Right cardiac atrium (tissue), 5 donors: Measurements from ENCODE around the gene C22orf15. TPM values are rescaled to one million over a fixed set of nuclear protein-coding genes. Genes with fewer than 3 reads are reported as not detected.

Experiments
- ATAC-seq, 2 donors: fragments of 200-7000 bp; cut with Tn5 transposase; one replicate each; pipeline versions ENCODE4 v1.8.0 to v1.9.1; 2020; ENCODE audit warnings: moderate library complexity in 2 of 2, mild to moderate bottlenecking in 1 of 2
- DNase-seq, 3 donors: peaks; one replicate each; pipeline ENCODE4 v3.0.0-alpha.2; 2020
- H3K27ac ChIP-seq: one replicate; pipeline ENCODE4 v1.5.1; 2013; ENCODE audit warnings: mild to moderate bottlenecking, low read length, control low read depth, moderate library complexity
- H3K27me3 ChIP-seq: one replicate; pipeline ENCODE4 v1.6.1; 2013; ENCODE audit not compliant: control insufficient read depth, insufficient read depth
- H3K4me1 ChIP-seq: one replicate; pipeline ENCODE4 v1.6.1; 2013; ENCODE audit warnings: low read length; ENCODE audit not compliant: control insufficient read depth, insufficient read depth
- H3K4me3 ChIP-seq: one replicate; pipeline ENCODE4 v1.5.1; 2013; ENCODE audit warnings: low read length, control low read depth
- H3K9me3 ChIP-seq: one replicate; pipeline ENCODE4 v1.6.1; 2013; ENCODE audit warnings: low read length; ENCODE audit not compliant: control insufficient read depth
- WGBS: extraction: QIAGEN DNeasy Blood & Tissue Kit; methylation state at CpG from one replicate; pipeline ENCODE4 v1.1.7; 2013; 5-methylcytosine and 5-hydroxymethylcytosine counted together
- intact Hi-C, 4 donors: fragments of 100-400 bp; cut with DNase I; formaldehyde crosslinking; loops; one replicate each; pipeline versions ENCODE4 v1.11.0 to v1.14.0; 2022 to 2023
- polyA plus RNA-seq: library from polyadenylated mRNA; stranded (reverse); fragments of 200-250 nt; gene quantifications from one replicate; pipeline ENCODE4 v1.2.3, GENCODE V29; 2013
- total RNA-seq, 4 donors: library from RNA; stranded (reverse); fragmentation: NEBNext Ultra II Directional; extraction: Animal tissue kit (Norgen Biotek cat#: 25700); gene quantifications; one replicate each; pipeline ENCODE4 v1.2.1, GENCODE V29; 2021
- donor health status: healthy with polysubstance abuse.
- donor health status: DM: no; HTN: yes; CAD: no.
- donor health status: DM: no; HTN: no; CAD: no.
- donor health status: DM: no; HTN: yes; CAD: no; lungs with severe emphysema.
- donor health status: DM: yes; HTN: yes; CAD: no.

Gene C22orf15
- total and polyA plus RNA-seq, 5 donors: 0.21 TPM; not detected in 4

DNA sequence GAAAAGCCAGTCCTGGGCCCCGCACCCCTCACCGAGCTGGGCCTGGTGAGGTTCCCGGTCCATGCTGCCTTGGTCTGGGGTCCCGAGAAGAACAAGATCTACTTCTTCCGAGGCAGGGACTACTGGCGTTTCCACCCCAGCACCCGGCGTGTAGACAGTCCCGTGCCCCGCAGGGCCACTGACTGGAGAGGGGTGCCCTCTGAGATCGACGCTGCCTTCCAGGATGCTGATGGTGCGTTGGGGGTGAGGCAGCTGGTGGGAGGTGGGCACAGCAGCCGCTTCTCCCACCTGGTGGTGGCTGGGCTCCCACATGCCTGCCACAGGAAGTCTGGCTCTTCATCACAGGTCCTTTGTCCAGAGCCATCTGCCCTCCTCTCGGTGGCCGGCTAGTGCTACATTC, 19.5 kb downstream of the C22orf15 start:
- intact Hi-C loops: no loop called here
- H3K27me3 ChIP-seq: no peaks in the 10 kb centered on the region
- 92% methylated on average over 16 of the region's 16 CpGs for WGBS
- DNase-seq (peak in 1 of 3 donors; percentile 45), ATAC-seq (no peak)
- H3K9me3 ChIP-seq: no peaks in the 10 kb centered on the region
- no peak overlapping the region for H3K4me3 ChIP-seq
- no peak overlapping the region for H3K27ac ChIP-seq
- H3K4me1 ChIP-seq: peaks cover 4% of the 10 kb centered on the region

DNA sequence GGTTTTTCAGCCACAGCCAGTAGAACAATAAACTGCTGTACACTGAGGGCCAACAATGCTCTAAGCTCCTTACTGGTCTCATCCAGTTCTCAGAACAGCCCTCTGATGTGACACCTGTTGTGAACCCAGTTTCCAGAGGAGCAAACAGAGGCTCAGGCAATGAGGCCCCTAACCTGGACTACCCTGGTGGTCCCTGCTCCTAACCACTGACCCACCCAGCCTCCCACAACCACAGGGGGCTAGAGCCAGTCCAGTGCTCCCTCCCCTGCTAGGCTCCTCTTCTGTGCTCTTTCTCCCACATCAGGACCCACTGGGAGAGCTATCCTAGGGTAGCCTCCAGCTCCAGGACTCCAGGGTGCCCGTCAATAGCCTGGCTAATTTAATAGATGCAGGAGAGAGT, 19.9 kb downstream of the C22orf15 start:
- Histone ChIP-seq H3K4me3 (no peak overlapping the region), H3K4me1 (peaks cover 4% of the 10 kb centered on the region), H3K27ac (no peak overlapping the region), H3K27me3 (no peaks in the 10 kb centered on the region), H3K9me3 (no peaks in the 10 kb centered on the region)
- 91% methylated on average over 1 of the region's 1 CpG for WGBS
- DNase-seq (peak in 1 of 3 donors; percentile 19), ATAC-seq (no peak)
- intact Hi-C loops: no loop called here

DNA sequence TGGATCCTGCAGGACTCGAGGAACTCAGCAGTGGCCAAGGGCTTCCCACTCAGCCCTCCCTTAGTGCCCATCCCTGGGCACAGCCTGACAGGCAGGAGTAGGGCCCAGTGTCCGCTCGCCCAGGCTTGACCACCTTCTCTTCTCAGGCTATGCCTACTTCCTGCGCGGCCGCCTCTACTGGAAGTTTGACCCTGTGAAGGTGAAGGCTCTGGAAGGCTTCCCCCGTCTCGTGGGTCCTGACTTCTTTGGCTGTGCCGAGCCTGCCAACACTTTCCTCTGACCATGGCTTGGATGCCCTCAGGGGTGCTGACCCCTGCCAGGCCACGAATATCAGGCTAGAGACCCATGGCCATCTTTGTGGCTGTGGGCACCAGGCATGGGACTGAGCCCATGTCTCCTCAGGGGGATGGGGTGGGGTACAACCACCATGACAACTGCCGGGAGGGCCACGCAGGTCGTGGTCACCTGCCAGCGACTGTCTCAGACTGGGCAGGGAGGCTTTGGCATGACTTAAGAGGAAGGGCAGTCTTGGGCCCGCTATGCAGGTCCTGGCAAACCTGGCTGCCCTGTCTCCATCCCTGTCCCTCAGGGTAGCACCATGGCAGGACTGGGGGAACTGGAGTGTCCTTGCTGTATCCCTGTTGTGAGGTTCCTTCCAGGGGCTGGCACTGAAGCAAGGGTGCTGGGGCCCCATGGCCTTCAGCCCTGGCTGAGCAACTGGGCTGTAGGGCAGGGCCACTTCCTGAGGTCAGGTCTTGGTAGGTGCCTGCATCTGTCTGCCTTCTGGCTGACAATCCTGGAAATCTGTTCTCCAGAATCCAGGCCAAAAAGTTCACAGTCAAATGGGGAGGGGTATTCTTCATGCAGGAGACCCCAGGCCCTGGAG, 20.7 kb downstream of the C22orf15 start:
- no peaks in the 10 kb centered on the region for H3K27me3 ChIP-seq
- no peaks in the 10 kb centered on the region for H3K9me3 ChIP-seq
- no peak for ATAC-seq
- no peak for DNase-seq
- no peak overlapping the region for H3K4me3 ChIP-seq
- intact Hi-C loops: no loop called here
- 87% methylated on average over 15 of the region's 15 CpGs for WGBS
- H3K4me1 ChIP-seq: peaks cover 4% of the 10 kb centered on the region
- H3K27ac ChIP-seq: no peak overlapping the region

DNA sequence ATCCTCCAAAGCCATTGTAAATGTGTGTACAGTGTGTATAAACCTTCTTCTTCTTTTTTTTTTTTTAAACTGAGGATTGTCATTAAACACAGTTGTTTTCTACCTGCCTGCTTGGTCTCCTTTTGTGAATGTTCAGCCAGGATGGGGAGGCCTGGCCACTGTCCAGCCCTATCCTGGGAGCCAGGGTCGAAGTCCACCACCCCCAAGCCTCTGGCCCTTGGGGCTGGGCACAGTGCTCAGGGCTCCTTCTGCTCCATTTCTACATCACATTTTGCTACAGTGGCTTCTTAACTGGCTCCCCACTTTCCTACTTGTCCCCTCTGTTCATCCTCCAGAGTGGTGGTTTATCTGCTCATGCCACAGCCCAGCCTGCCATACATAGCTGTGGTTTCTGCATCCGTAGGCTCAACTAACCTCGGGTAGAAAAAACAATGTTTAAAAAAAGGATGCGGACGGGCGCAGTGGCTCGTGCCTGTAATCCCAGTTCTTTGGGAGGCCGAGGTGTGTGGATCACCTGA, 21.5 kb downstream of the C22orf15 start:
- H3K4me1 ChIP-seq: peaks cover 4% of the 10 kb centered on the region
- no peaks in the 10 kb centered on the region for H3K9me3 ChIP-seq
- ATAC-seq (no peak), DNase-seq (peak in 1 of 3 donors; percentile 16)
- H3K27me3 ChIP-seq: no peaks in the 10 kb centered on the region
- H3K4me3 ChIP-seq: no peak overlapping the region
- intact Hi-C loops: no loop called here
- no peak overlapping the region for H3K27ac ChIP-seq
- 84% methylated on average over 8 of the region's 8 CpGs for WGBS

DNA sequence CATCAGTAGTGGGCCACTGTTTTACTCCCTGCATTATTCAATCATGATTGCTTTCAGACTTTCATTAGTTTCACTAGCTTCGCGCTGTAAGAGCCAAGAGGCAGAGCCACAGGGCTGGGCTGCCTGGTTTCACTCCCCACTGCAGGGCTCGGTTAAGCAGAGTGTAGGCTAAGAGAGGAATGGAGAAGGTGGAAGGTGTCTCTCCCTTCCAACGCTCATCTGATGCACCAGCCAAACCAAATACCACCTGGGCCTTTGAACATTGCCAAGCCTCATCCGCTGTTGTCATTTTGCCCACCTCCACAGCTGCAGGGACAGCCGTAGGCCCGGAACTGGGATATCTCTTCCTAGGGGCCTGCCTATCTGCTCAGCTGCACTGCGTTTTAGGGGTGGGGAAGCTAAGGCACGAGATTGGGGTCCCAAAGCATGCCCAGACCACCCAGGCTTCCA, 23.5 kb downstream of the C22orf15 start:
- Histone ChIP-seq H3K4me1 (peaks cover 4% of the 10 kb centered on the region), H3K9me3 (no peaks in the 10 kb centered on the region), H3K4me3 (peak overlapping the region; percentile 25), H3K27me3 (no peaks in the 10 kb centered on the region), H3K27ac (peak overlapping the region; percentile 96)
- ATAC-seq (peak; percentile 6 to 8), DNase-seq (no peak)
- intact Hi-C loops: no loop called here
- WGBS: 35% methylated on average over 9 of the region's 9 CpGs

DNA sequence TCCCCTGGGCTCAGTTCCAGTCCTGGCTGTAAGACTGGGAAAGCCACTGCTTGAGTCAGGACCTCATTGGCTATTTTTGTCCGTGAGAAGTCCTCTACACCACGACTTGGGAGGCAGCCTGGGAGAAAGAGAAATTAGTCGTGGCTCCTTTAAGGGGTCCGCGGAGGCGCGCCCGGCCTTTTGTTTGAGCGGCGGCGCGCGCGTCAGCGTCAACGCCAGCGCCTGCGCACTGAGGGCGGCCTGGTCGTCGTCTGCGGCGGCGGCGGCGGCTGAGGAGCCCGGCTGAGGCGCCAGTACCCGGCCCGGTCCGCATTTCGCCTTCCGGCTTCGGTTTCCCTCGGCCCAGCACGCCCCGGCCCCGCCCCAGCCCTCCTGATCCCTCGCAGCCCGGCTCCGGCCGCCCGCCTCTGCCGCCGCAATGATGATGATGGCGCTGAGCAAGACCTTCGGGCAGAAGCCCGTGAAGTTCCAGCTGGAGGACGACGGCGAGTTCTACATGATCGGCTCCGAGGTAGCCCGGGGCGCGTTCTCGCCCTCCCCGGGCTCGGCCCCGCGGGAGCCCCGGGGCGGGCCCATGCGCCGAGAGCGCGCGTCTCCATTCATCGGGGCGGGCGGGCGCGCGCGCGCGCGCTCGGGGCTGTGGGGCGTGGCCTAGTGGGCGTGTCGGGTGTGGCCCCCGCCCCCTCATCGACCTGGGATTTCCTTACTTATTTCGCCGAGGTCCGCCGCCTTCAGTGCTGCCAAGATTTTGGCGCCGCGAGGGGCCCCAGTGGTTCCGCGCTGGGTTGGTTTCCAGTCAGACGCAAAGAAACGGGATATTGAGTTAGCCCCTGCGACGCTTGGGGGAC, 24.2 kb downstream of the C22orf15 start, which contains the start of gene SMARCB1:
TSS of gene SMARCB1 (plus strand) at position 215 of the 848 bp plus-strand sequence. CDS start at position 419, 204 bp downstream.
- under 1% methylated on average over 97 of the region's 97 CpGs for WGBS
- peaks cover 4% of the 10 kb centered on the region for H3K4me1 ChIP-seq
- DNase-seq: peak; percentile 93 to 98 (median 97)
- no peaks in the 10 kb centered on the region for H3K9me3 ChIP-seq
- intact Hi-C loops: no loop called here
- ATAC-seq: peak; percentile 95
- H3K27me3 ChIP-seq: no peaks in the 10 kb centered on the region
- H3K4me3 ChIP-seq: peak within 1 kb of the TSS; percentile 86
- H3K27ac ChIP-seq: peak within 1 kb of the TSS; percentile 99

DNA sequence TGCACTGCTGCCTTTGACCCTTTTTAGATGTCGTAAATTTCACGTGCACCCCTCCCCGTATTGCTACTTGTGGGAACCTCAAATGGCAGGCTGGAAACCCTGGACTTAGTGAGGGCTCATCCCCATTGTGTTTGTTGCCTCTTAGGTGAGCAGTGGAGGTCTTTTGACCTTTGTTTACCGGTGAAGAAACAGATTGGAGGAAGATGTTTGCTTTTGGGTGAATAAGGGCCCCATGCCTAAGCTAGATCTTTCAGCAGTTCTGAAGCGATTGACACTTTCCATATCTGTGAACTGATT, 24.8 kb downstream of the C22orf15 start:
- intact Hi-C loops: no loop called here
- peak overlapping the region; percentile 99 for H3K27ac ChIP-seq
- no peaks in the 10 kb centered on the region for H3K9me3 ChIP-seq
- 1% methylated on average over 5 of the region's 5 CpGs for WGBS
- H3K4me3 ChIP-seq: peak overlapping the region; percentile 86
- peaks cover 4% of the 10 kb centered on the region for H3K4me1 ChIP-seq
- DNase-seq (no peak), ATAC-seq (no peak)
- H3K27me3 ChIP-seq: no peaks in the 10 kb centered on the region

DNA sequence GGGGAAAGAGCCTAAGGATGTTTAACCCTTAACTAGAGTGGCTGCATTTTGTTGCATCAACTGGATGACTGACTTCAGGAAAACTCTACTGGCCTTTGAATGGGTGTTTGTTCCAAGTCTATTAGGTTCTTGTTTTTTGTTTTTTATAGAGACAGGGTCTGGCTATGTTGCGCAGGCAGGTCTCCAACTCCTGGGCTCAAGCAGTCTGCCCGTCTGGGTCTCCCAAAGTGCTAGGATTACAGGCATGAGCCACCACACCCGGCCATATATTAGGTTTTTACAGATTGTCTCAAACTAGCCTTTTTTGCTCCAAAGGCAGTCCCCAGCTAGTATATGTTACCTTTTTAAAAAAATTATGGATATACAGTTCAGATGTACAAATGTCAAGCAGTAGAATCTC, 25.1 kb downstream of the C22orf15 start:
- peak in 1 of 3 donors; percentile 30 for DNase-seq
- peak overlapping the region; percentile 86 for H3K4me3 ChIP-seq
- no peaks in the 10 kb centered on the region for H3K27me3 ChIP-seq
- intact Hi-C loops: no loop called here
- peaks cover 4% of the 10 kb centered on the region for H3K4me1 ChIP-seq
- 48% methylated on average over 3 of the region's 3 CpGs for WGBS
- no peak overlapping the region for H3K27ac ChIP-seq
- ATAC-seq: no peak
- no peaks in the 10 kb centered on the region for H3K9me3 ChIP-seq

DNA sequence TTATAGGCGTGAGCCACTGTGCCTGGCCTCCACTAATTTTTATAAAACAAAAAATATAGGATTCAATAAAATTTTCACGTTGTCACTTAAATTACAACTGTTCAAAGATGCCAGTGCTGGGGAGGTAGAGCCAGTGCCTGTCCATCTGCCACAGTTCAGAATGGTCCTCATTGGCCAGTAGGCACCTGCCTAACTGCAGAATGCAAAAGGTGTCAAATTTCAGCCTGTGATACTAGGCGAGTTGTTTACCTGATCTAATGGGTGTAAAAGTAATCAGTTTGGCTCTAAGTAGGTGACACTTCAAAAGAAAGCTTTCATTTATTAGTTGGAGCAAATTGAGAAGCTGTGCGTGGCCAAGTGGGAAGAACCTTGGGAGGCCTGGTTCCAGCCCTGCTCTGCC, 26.3 kb downstream of the C22orf15 start:
- no peak overlapping the region for H3K4me3 ChIP-seq
- WGBS: 77% methylated on average over 4 of the region's 4 CpGs
- H3K9me3 ChIP-seq: no peaks in the 10 kb centered on the region
- DNase-seq: peak in 1 of 3 donors; percentile 19
- no peak for ATAC-seq
- intact Hi-C loops: no loop called here
- peaks cover 4% of the 10 kb centered on the region for H3K4me1 ChIP-seq
- H3K27me3 ChIP-seq: no peaks in the 10 kb centered on the region
- no peak overlapping the region for H3K27ac ChIP-seq

DNA sequence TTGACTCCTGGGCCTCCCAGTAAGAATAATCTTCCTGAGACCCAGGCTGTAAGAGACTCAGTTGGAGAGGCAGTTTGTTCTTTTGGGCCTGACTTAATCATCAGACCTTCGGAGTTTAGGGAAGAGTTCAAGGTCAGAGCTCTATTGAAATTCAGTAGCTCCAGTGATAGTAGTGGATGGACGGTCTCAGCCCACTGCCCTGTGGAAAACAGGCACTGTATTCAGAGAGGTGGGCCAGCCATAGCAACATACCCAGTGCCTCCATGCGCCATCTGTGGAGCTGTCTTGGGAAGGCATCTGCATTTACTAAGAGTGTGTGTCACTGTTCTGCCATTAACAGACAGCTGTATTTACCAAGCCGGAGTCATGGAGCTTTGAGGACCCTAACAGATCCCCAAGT, 26.8 kb downstream of the C22orf15 start:
- no peak overlapping the region for H3K27ac ChIP-seq
- intact Hi-C loops: no loop called here
- WGBS: 75% methylated on average over 4 of the region's 4 CpGs
- H3K9me3 ChIP-seq: no peaks in the 10 kb centered on the region
- H3K4me1 ChIP-seq: peaks cover 4% of the 10 kb centered on the region
- ATAC-seq (no peak), DNase-seq (peak in 1 of 3 donors; percentile 9)
- no peak overlapping the region for H3K4me3 ChIP-seq
- H3K27me3 ChIP-seq: no peaks in the 10 kb centered on the region
